Activated T-helper 1 cell treated with anti-CD3 and anti-CD28 coated beads, Interleukin-2, amount 50 U/mL, for 16 hours (primary cell): ENCODE data around the gene SHC3.

Source experiments
- DNase-seq, 2 donors: peaks; one replicate each; pipeline ENCODE4 v3.0.0-alpha.2; 2020; ENCODE audit warnings: low read depth in 1 of 2, low spot score in 1 of 2

The SHC3 gene

GRCh38 chr9:88988796-88989641 lies 189.6 kb downstream of the SHC3 start:
- DNase-seq, result no peak

- no peak for DNase-seq
Observed at GRCh38 chr9:88987661-88988060, 191.0 kb downstream of the SHC3 start.

GRCh38 chr9:88986776-88987175 lies 191.8 kb downstream of the SHC3 start:
- DNase-seq, result no peak

GRCh38 chr9:88985616-88986015 lies 193.0 kb downstream of the SHC3 start:
- DNase-seq, result no peak

GRCh38 chr9:88984543-88984883 lies 194.1 kb downstream of the SHC3 start:
- no peak for DNase-seq

- DNase-seq, result no peak
Observed at GRCh38 chr9:88983865-88984542, 194.6 kb downstream of the SHC3 start.

GRCh38 chr9:88980740-88981203 lies 197.8 kb downstream of the SHC3 start:
- DNase-seq, result no peak

GRCh38 chr9:88979791-88980190 lies 198.8 kb downstream of the SHC3 start:
- no peak for DNase-seq

- DNase-seq, result no peak
Observed at GRCh38 chr9:88979021-88979420, 199.6 kb downstream of the SHC3 start.

GRCh38 chr9:88978034-88978433 lies 200.6 kb downstream of the SHC3 start:
- DNase-seq, result no peak

GRCh38 chr9:88976890-88977257 lies 201.7 kb downstream of the SHC3 start:
- no peak for DNase-seq

GRCh38 chr9:88975966-88976889 lies 202.4 kb downstream of the SHC3 start:
- DNase-seq, result no peak

GRCh38 chr9:88974641-88975040 lies 204.0 kb downstream of the SHC3 start:
- DNase-seq, result no peak

- DNase-seq, result no peak
Observed at GRCh38 chr9:88973281-88974045, 205.2 kb downstream of the SHC3 start.

- no peak for DNase-seq
Observed at GRCh38 chr9:88972401-88972800, 206.2 kb downstream of the SHC3 start.

- no peak for DNase-seq
Observed at GRCh38 chr9:88971131-88971960, 207.3 kb downstream of the SHC3 start.

- no peak for DNase-seq
Observed at GRCh38 chr9:88969646-88970373, 208.8 kb downstream of the SHC3 start.

- DNase-seq, result no peak
Observed at GRCh38 chr9:88968799-88969198, 209.8 kb downstream of the SHC3 start.
